IPS-20b (cell line): ENCODE measurements around the gene SS18L1.

Source experiments
- H3K27ac ChIP-seq: one replicate; pipeline ENCODE4 v1.5.1; 2013; ENCODE audit warnings: low read length
- H3K27me3 ChIP-seq: 2 replicates; pipeline ENCODE4 v1.6.1; 2013; ENCODE audit warnings: mild to moderate bottlenecking, low read length, inconsistent platforms; ENCODE audit not compliant: insufficient read depth
- H3K36me3 ChIP-seq: 2 replicates; pipeline ENCODE4 v1.6.1; 2013; ENCODE audit warnings: low read depth, mild to moderate bottlenecking, inconsistent platforms, low read length, moderate library complexity; ENCODE audit not compliant: insufficient read depth
- H3K4me1 ChIP-seq: 2 replicates; pipeline ENCODE4 v1.6.1; 2013; ENCODE audit warnings: mild to moderate bottlenecking, control low read depth, inconsistent platforms, low read length, moderate library complexity; ENCODE audit not compliant: insufficient read depth
- H3K4me3 ChIP-seq: 2 replicates; pipeline ENCODE4 v1.5.1; 2013; ENCODE audit warnings: mild to moderate bottlenecking, low read length, inconsistent platforms
- H3K9ac ChIP-seq: 2 replicates; pipeline ENCODE4 v1.6.1; 2013; ENCODE audit warnings: low read depth, mild to moderate bottlenecking, inconsistent platforms, low read length, moderate library complexity
- H3K9me3 ChIP-seq: 2 replicates; pipeline ENCODE4 v1.6.1; 2013; ENCODE audit warnings: mild to moderate bottlenecking, low read depth, low read length, inconsistent platforms; ENCODE audit not compliant: insufficient read depth

SS18L1 gene, protein sequence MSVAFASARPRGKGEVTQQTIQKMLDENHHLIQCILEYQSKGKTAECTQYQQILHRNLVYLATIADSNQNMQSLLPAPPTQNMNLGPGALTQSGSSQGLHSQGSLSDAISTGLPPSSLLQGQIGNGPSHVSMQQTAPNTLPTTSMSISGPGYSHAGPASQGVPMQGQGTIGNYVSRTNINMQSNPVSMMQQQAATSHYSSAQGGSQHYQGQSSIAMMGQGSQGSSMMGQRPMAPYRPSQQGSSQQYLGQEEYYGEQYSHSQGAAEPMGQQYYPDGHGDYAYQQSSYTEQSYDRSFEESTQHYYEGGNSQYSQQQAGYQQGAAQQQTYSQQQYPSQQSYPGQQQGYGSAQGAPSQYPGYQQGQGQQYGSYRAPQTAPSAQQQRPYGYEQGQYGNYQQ

DNA sequence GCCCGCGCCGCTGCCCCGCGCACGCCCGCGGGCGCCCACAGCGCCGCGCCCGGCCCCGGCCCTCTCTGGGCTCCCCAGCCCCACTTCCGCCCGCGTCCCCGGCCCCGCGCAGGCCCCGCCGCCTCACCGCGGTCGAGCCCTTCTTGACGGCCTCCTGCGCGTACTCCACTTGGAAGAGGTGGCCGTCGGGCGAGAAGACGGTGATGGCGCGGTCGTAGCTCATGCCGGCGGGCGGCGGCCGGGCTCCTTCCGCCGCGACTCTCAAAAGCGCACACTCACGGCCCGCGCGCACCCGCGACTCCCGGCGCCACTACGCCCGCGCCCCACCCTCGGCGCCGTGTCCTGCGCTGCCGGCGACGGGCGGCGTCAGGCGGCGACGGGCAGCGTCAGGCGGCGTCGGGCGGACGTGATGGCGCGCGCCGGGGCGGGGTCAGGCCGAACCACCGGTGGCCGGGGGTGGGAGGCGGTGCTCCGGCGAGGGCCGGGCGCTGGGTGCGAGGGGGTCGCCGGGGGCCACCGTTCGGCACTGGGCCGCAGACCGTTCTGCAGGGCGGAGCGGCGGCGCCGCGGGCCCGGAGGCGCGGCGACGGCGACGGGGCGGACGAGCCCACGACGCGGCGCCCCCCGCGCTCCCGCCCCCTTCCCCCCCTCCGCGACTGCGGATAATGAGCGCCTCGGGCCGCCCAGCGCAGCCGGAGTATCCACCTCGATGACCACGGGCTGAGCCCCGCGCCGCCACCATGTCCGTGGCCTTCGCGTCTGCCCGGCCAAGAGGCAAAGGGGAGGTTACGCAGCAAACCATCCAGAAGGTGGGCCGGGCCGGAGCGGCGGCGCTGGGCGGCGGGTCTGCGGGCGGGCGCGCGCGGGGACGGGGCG, at the start of gene SS18L1, which contains the start of gene PSMA7:
SS18L1 (plus strand) TSS at position 689 of the 876 bp plus-strand sequence; CDS start at position 741, 52 bp downstream.
PSMA7 (minus strand) TSS at position 314 of the 876 bp plus-strand sequence; CDS start at position 223, 91 bp downstream.
- peaks cover 13% of the 10 kb centered on the region; the same call in 1 of the 2 replicates for H3K4me1 ChIP-seq
- H3K36me3 ChIP-seq, result peaks cover 46% of the 10 kb centered on the region
- no peaks in the 10 kb centered on the region for H3K9me3 ChIP-seq
- peak within 1 kb of the TSS; percentile 86; the same call in 1 of the 2 replicates for H3K9ac ChIP-seq
- peak within 1 kb of the TSS; percentile 97 for H3K4me3 ChIP-seq
- no peak within 1 kb of the TSS for H3K27ac ChIP-seq
- H3K27me3 ChIP-seq, result peaks cover 4% of the 10 kb centered on the region; the same call in 1 of the 2 replicates

DNA sequence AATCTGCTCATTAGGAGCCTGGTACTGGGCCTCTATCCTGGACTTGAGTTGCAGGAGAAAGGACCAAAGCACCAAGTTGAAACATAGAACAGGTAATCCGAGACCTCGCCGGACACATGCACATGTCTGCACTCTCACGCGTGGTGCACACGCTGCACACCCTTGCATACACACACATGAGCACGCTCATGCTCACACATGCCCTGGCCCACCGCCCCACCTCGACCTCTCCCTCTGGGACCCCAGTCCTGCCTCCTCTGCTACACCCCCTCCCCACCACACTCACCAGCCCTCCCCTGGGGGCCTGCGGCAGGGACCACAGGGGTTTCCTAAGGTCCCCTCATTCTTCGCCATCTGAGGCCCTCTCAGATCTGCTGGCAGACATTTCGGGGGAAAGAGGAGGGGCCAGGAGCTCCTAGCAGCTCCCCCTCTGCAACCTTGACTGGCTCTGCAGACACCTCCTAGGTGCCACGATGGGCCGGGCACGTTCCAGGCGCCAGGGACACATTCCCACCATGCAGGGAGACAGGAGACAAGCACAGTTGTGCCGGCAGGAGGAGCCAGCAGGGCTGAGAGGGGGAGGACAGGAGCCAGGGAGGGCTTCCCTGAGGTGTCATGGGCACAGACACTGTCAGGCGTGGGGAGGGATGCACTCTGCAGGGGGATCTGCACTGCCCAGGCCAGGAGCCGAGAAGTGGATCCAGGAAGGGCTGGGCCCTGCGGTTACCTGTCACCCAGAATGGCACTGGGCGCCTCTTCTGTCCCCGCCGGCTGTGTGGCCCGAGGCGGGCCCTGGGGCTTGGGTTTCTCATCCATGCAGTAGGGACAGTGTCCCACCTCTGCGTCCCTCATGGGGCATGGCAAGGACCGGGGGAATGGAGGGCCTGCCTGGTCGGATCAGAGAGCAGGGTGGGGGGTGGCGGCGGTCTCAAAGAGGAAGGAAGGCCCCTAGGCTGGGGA, 46.9 kb upstream of the SS18L1 start:
- no peak overlapping the region for H3K9ac ChIP-seq
- no peaks in the 10 kb centered on the region for H3K36me3 ChIP-seq
- H3K4me1 ChIP-seq, result no peaks in the 10 kb centered on the region
- H3K4me3 ChIP-seq, result no peak overlapping the region
- H3K27me3 ChIP-seq, result no peaks in the 10 kb centered on the region; the same call in 1 of the 2 replicates
- no peaks in the 10 kb centered on the region for H3K9me3 ChIP-seq
- no peak overlapping the region for H3K27ac ChIP-seq

DNA sequence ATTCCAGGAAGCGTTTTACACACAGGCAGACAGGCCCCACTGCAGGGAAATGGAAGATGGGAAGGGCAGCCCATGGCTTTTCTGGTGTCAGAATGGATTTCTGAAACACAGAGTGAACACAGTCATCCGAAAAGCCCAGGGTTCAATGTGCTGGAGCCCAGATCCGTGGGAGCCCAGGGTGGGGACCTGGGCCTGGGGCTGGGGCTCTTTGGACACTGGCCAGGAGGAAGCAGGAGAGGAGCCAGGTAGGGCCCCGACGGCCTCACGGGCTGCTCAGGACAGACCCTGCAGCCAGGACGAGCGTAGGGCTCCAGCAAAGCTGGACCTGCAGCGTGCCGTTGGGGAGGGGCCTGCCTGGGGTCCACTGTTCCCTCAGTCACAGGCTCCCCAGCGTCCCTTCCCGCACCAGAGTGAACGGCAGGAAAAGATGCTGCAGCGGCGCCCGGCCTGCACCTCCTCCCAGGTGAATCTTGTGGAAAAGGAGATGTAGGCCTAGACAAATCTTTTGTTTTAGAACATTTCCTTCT, 45.6 kb upstream of the SS18L1 start:
- Histone ChIP-seq H3K27me3 (no peaks in the 10 kb centered on the region; the same call in 1 of the 2 replicates), H3K4me3 (no peak overlapping the region), H3K36me3 (no peaks in the 10 kb centered on the region), H3K27ac (no peak overlapping the region), H3K4me1 (no peaks in the 10 kb centered on the region), H3K9me3 (no peaks in the 10 kb centered on the region), H3K9ac (no peak overlapping the region)

DNA sequence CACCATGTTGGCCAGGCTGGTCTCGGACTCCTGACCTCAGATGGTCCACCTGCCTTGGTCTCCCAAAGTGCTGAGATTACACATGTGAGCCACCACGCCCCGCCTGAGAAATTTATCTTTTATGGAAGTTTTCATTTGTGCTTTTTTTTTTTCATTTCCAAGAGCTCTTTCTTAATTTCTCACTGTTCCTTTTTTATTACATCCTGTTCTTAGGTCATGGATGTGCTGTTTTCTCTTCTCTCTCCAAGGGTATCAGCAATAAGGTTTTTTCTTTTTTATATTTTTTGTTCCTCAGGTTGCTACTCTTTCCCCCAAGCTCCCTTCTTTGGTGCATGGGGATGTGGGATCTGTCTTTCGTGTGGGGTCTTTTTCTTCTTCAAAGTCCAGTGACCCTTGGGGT, 42.5 kb upstream of the SS18L1 start:
- H3K4me3 ChIP-seq, result no peak overlapping the region
- no peak overlapping the region for H3K27ac ChIP-seq
- H3K9me3 ChIP-seq, result no peaks in the 10 kb centered on the region; the same call in 1 of the 2 replicates
- no peaks in the 10 kb centered on the region; the same call in 1 of the 2 replicates for H3K27me3 ChIP-seq
- no peak overlapping the region for H3K9ac ChIP-seq
- H3K36me3 ChIP-seq, result no peaks in the 10 kb centered on the region
- no peaks in the 10 kb centered on the region for H3K4me1 ChIP-seq

DNA sequence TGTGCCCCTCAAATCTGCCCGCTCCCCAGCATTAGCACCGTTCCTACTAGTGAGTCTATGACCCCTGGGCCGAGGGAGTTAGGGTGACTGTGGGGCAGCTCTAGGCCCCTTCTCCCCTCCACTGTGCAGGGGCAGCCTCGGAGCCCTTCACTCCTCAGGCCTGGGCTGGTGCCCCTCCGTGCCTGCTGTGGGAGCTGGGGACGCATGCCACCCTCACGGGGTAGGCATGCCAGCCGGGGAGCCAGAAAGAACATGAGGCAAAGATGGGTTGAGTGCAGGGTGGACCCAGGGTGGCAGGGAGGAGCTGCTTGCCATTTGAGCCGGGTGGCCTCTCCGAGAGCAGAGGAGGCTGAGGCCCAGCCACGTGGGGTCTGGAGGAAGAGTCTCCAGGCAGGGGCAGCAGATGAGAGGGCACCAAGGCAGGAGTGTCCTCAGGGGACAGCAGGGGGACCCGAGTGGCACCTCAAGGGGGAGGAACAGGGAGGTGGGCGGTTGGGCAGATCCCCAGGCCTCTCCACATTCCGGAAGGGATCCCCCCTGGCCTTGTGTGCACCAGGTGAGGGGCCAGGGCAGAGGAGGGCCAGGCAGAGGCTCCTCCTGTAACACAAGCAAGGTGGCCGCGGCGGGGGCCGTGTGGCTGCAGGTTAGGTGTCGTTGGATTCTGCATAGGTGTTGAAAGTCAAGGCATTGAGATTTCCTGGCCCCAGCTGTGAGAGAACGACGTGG, 39.9 kb upstream of the SS18L1 start:
- Histone ChIP-seq H3K9me3 (peaks cover 16% of the 10 kb centered on the region), H3K4me3 (no peak overlapping the region), H3K27me3 (no peaks in the 10 kb centered on the region; the same call in 1 of the 2 replicates), H3K4me1 (no peaks in the 10 kb centered on the region), H3K27ac (no peak overlapping the region), H3K36me3 (no peaks in the 10 kb centered on the region), H3K9ac (no peak overlapping the region)

DNA sequence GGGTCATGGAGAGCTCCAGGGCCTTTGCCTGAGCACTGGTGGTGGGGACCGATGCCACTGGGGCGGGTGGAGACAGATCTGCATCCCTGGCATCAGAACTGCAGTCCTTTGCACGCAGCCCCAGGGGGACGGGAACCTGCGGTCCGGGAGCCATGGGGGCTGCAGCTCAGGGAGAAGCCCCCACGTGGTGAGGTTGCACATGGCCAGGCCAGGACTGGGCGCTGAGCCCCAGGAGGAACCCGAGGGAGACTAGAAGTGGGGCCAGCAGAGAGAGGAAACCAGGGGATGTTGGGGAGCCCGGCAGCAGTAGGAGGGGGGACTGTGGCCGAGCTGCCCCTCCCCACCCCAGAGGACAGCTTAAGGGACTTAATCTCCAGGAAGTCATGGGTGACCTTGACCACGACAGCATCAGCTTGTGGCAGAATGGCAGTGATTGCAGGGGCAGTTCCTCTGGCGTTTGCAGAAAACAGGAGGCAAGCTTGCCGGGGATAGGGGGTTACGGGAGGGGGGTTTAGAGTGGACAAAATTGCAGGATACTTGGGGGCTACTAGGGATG, 39.3 kb upstream of the SS18L1 start:
- Histone ChIP-seq H3K27me3 (no peaks in the 10 kb centered on the region; the same call in 1 of the 2 replicates), H3K4me3 (no peak overlapping the region), H3K36me3 (no peaks in the 10 kb centered on the region), H3K9me3 (peaks cover 21% of the 10 kb centered on the region), H3K9ac (no peak overlapping the region), H3K27ac (no peak overlapping the region), H3K4me1 (no peaks in the 10 kb centered on the region)

DNA sequence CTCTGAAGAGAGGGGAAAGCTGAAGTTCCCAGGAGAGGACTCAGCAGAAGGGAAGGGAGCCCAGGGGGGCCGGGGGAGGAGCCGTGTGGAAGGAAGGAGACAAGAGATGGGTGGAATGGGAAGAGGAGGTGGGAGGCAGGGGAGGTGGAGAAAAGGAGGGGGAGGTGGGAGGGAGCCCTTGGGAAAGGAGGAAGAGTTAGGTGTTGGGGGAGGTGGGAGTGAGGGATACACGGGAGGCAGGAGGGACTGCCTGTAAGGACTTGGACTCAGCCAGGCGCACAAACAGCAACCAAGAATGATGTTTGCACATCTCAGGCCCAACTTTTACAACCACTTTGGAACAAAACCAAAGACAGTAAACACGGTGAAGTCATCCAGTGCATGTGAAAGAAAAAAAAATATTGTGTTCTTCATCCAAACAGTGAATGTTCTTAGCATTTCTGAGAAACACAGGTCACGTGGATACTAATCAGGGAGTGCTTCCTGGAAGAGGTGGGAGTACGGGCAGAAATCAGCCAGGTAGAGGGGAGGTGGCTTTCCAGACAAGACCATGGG, 38.7 kb upstream of the SS18L1 start:
- Histone ChIP-seq H3K4me1 (no peaks in the 10 kb centered on the region), H3K27me3 (no peaks in the 10 kb centered on the region), H3K36me3 (no peaks in the 10 kb centered on the region), H3K27ac (no peak overlapping the region), H3K4me3 (no peak overlapping the region), H3K9ac (no peak overlapping the region), H3K9me3 (peaks cover 23% of the 10 kb centered on the region)

DNA sequence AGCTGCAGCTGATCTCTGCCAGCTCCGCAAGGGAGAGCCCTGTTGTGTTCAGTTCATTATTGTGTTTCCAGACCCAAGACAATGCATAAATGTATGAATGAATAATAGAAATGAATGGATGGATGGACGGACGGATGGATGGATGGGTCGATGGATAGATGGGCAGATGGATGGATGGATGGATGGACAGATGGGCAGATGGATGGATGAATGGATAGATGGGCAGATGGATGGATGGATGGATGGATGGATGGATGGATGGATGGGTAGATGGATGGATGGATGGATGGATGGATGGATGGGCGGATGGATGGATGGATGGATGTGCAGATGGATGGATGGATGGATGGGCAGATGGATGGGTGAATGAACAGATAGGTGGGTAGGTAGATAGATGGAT, 38.0 kb upstream of the SS18L1 start:
- no peaks in the 10 kb centered on the region for H3K27me3 ChIP-seq
- no peaks in the 10 kb centered on the region for H3K36me3 ChIP-seq
- H3K9me3 ChIP-seq, result peaks cover 27% of the 10 kb centered on the region
- H3K9ac ChIP-seq, result no peak overlapping the region
- H3K4me3 ChIP-seq, result no peak overlapping the region
- H3K27ac ChIP-seq, result no peak overlapping the region
- no peaks in the 10 kb centered on the region for H3K4me1 ChIP-seq

DNA sequence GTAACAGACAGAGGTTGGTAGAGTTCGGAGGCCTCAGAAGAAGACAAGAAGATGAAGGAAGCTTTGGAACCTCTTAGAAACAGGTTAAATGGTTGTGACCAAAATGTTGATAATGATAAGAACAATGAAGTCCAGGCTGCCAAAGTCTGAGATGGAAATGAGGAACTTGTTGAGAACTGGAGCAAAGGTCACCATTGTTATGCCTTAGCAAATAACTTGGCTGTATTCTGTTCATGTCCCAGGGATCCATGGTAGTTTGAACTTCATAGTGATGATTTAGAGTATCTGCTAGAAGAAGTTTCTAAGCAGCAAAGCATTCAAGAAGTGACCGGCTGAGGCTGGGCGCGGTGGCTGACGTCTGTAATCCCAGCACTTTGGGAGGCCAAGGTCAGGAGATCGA, 32.4 kb upstream of the SS18L1 start:
- Histone ChIP-seq H3K4me3 (no peak overlapping the region), H3K36me3 (no peaks in the 10 kb centered on the region), H3K9me3 (peaks cover 31% of the 10 kb centered on the region)

DNA sequence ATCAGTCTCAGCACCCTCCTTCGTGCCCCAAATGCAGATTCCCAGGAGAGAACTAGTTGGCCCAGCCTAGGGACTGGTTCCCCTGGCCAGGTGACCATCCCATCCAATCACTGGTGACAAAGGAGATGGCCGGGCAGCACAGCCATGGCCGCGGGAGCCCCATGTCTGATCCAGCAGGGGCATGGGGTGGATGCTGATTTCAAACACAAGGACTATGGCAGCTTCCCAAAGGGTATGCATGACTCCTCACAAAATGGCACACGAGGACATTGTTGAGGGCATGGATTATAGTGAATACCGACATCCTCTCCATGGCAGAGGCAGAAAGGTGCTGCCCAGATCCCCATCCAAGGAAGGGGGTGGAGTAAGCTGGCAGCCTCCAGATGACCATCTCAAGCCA, 31.2 kb upstream of the SS18L1 start:
- Histone ChIP-seq H3K27me3 (no peaks in the 10 kb centered on the region; the same call in 1 of the 2 replicates), H3K9me3 (peaks cover 26% of the 10 kb centered on the region), H3K4me1 (peaks cover under 1% of the 10 kb centered on the region; the same call in 1 of the 2 replicates), H3K9ac (no peak overlapping the region), H3K4me3 (no peak overlapping the region), H3K36me3 (no peaks in the 10 kb centered on the region), H3K27ac (no peak overlapping the region)

More for the DNA sequence above, 32.4 kb upstream of the SS18L1 start:
- no peaks in the 10 kb centered on the region for H3K4me1 ChIP-seq
- no peak overlapping the region for H3K27ac ChIP-seq
- H3K9ac ChIP-seq, result no peak overlapping the region
- H3K27me3 ChIP-seq, result no peaks in the 10 kb centered on the region; the same call in 1 of the 2 replicates
